Measurements from ENCODE around the gene MSLN.

GRCh38 chr16:774086-775001 lies 13.8 kb downstream of the MSLN start:
- TF ChIP-seq, protein P1, sequence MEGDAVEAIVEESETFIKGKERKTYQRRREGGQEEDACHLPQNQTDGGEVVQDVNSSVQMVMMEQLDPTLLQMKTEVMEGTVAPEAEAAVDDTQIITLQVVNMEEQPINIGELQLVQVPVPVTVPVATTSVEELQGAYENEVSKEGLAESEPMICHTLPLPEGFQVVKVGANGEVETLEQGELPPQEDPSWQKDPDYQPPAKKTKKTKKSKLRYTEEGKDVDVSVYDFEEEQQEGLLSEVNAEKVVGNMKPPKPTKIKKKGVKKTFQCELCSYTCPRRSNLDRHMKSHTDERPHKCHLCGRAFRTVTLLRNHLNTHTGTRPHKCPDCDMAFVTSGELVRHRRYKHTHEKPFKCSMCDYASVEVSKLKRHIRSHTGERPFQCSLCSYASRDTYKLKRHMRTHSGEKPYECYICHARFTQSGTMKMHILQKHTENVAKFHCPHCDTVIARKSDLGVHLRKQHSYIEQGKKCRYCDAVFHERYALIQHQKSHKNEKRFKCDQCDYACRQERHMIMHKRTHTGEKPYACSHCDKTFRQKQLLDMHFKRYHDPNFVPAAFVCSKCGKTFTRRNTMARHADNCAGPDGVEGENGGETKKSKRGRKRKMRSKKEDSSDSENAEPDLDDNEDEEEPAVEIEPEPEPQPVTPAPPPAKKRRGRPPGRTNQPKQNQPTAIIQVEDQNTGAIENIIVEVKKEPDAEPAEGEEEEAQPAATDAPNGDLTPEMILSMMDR (IDR thresholded peaks at IDR 0.05), result no peak
- TF ChIP-seq POLR2A (IDR thresholded peaks at IDR 0.05), result no peak

Measured in esophagus squamous epithelium (tissue), 4 donors.